Mammary epithelial cell (primary cell): ENCODE results near the gene TMEM129.

Experiments used
- EZH2 ChIP-seq: IDR thresholded peaks from 2 replicates; pipeline ENCODE4 v1.6.1; 2012; ENCODE audit warnings: low read length, inconsistent platforms, borderline replicate concordance
- TF ChIP-seq, protein P1 (sequence below), 2 donors: IDR thresholded peaks in 1 of 2; conservative IDR thresholded peaks in 1 of 2; 2 replicates each; pipeline ENCODE4 v1.5.1; 2011 to 2012; ENCODE audit warnings: inconsistent platforms in 2 of 2, low read length in 2 of 2, mild to moderate bottlenecking in 2 of 2, control low read depth in 1 of 2, low read depth in 1 of 2; ENCODE audit not compliant: insufficient read depth in 1 of 2; ENCODE audit errors: extremely low read depth in 1 of 2

DNA sequence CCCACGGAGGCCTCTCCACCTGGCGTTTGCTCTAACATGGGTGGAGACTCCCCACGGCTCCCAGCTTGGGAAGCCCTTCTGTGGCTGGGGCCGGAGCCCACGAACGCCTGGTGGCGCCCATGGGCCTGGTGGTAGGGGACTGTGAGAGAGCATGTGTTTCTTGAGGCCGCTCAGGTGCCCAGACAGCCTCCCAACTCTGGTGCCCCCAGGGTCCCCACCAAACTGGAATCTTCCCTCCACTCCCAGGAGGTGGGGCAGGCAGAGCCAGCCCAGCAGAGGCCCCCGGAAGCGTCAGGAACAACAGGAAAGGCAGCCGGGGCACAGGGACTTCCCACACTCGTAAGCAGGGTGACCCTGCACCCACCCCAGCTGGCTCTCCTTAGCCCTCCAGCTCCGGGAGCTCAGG is 38.7 kb upstream of the TMEM129 start:
- TF ChIP-seq, protein P1, sequence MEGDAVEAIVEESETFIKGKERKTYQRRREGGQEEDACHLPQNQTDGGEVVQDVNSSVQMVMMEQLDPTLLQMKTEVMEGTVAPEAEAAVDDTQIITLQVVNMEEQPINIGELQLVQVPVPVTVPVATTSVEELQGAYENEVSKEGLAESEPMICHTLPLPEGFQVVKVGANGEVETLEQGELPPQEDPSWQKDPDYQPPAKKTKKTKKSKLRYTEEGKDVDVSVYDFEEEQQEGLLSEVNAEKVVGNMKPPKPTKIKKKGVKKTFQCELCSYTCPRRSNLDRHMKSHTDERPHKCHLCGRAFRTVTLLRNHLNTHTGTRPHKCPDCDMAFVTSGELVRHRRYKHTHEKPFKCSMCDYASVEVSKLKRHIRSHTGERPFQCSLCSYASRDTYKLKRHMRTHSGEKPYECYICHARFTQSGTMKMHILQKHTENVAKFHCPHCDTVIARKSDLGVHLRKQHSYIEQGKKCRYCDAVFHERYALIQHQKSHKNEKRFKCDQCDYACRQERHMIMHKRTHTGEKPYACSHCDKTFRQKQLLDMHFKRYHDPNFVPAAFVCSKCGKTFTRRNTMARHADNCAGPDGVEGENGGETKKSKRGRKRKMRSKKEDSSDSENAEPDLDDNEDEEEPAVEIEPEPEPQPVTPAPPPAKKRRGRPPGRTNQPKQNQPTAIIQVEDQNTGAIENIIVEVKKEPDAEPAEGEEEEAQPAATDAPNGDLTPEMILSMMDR (conservative IDR thresholded peaks at IDR 0.05 in 1 of 2, IDR thresholded peaks at IDR 0.05 in 1 of 2; ENCODE audit: extremely low read depth in 1 of 2, insufficient read depth in 1 of 2, low read depth in 1 of 2, low read length in 2 of 2): no peak
- TF ChIP-seq EZH2: no peak
